ENCODE data around the gene ANKMY1. TPM values are rescaled to one million over a fixed set of nuclear protein-coding genes. Genes with fewer than 3 reads are reported as not detected.

ANKMY1 gene
- total and polyA plus RNA-seq, 2 experiments from 2014 or later: 9.2 to 11.1 TPM

GRCh38 chr2:240448387-240449274 is 109.2 kb downstream of the ANKMY1 start:
- no peak for TF ChIP-seq EZH2 (IDR thresholded peaks at IDR 0.05; ENCODE audit: borderline replicate concordance)
- TF ChIP-seq CTCF (IDR thresholded peaks at IDR 0.05; ENCODE audit: poor library complexity): no peak
- TF ChIP-seq EZH2phosphoT487 (IDR thresholded peaks at IDR 0.05; ENCODE audit: low read depth, severe bottlenecking, unreplicated experiment): no peak
- Histone ChIP-seq H3K36me3 (replicated peaks; ENCODE audit: insufficient read depth, low read depth) (no peaks in the 10 kb centered on the region), H3K79me2 (peaks cover 32% of the 10 kb centered on the region), H3K9me3 (ENCODE audit: low read depth) (no peaks in the 10 kb centered on the region), H3K4me2 (no peak overlapping the region), H3K4me1 (ENCODE audit: insufficient read depth) (peaks cover 12% of the 10 kb centered on the region), H3K9me2 (replicated peaks; ENCODE audit: insufficient read depth) (no peaks in the 10 kb centered on the region), H2AFZ (no peak overlapping the region), H3K27ac (no peak overlapping the region), H3K27me3 (no peaks in the 10 kb centered on the region), H3K4me3 (no peak overlapping the region), H4K20me1 (ENCODE audit: insufficient read depth, poor library complexity, severe bottlenecking) (peaks cover 75% of the 10 kb centered on the region)
- WGBS (ENCODE audit: low lambda C conversion rate, missing lambda C conversion rate): 91% methylated on average over 23 of the region's 23 CpGs
- DNase-seq (ENCODE audit: low spot score): no peak

- no peak overlapping the region for H3K4me2 ChIP-seq
- peaks cover 12% of the 10 kb centered on the region for H3K4me1 ChIP-seq (ENCODE audit: insufficient read depth)
- H3K4me3 ChIP-seq: no peak overlapping the region
- H3K27ac ChIP-seq: no peak overlapping the region
- H3K79me2 ChIP-seq: peaks cover 32% of the 10 kb centered on the region
- peaks cover 80% of the 10 kb centered on the region for H4K20me1 ChIP-seq (ENCODE audit: insufficient read depth, poor library complexity, severe bottlenecking)
- DNase-seq (ENCODE audit: low spot score): no peak
- H2AFZ ChIP-seq: no peak overlapping the region
- H3K9me3 ChIP-seq (ENCODE audit: low read depth): no peaks in the 10 kb centered on the region
- no peaks in the 10 kb centered on the region for H3K36me3 ChIP-seq (replicated peaks; ENCODE audit: insufficient read depth, low read depth)
- H3K27me3 ChIP-seq: no peaks in the 10 kb centered on the region
- no peak for TF ChIP-seq CTCF (IDR thresholded peaks at IDR 0.05; ENCODE audit: poor library complexity)
- no peak for TF ChIP-seq EZH2 (IDR thresholded peaks at IDR 0.05; ENCODE audit: borderline replicate concordance)
- TF ChIP-seq EZH2phosphoT487 (IDR thresholded peaks at IDR 0.05; ENCODE audit: low read depth, severe bottlenecking, unreplicated experiment): no peak
- 92% methylated on average over 15 of the region's 15 CpGs for WGBS (ENCODE audit: low lambda C conversion rate, missing lambda C conversion rate)
- no peaks in the 10 kb centered on the region for H3K9me2 ChIP-seq (replicated peaks; ENCODE audit: insufficient read depth)
These were observed 109.9 kb downstream of the ANKMY1 start for GRCh38 chr2:240447934-240448333.

- no peak for DNase-seq (ENCODE audit: low spot score)
- H3K79me2 ChIP-seq: peaks cover 35% of the 10 kb centered on the region
- H3K4me3 ChIP-seq: no peak overlapping the region
- H3K27me3 ChIP-seq: no peaks in the 10 kb centered on the region
- H3K9me3 ChIP-seq (ENCODE audit: low read depth): no peaks in the 10 kb centered on the region
- H3K27ac ChIP-seq: no peak overlapping the region
- TF ChIP-seq EZH2 (IDR thresholded peaks at IDR 0.05; ENCODE audit: borderline replicate concordance) (no peak), CTCF (IDR thresholded peaks at IDR 0.05; ENCODE audit: poor library complexity) (no peak), EZH2phosphoT487 (IDR thresholded peaks at IDR 0.05; ENCODE audit: low read depth, severe bottlenecking, unreplicated experiment) (no peak)
- peaks cover 82% of the 10 kb centered on the region for H4K20me1 ChIP-seq (ENCODE audit: insufficient read depth, poor library complexity, severe bottlenecking)
- H3K4me1 ChIP-seq (ENCODE audit: insufficient read depth): peaks cover 12% of the 10 kb centered on the region
- H3K9me2 ChIP-seq (replicated peaks; ENCODE audit: insufficient read depth): no peaks in the 10 kb centered on the region
- WGBS (ENCODE audit: low lambda C conversion rate, missing lambda C conversion rate): 83% methylated on average over 22 of the region's 22 CpGs
- no peak overlapping the region for H3K4me2 ChIP-seq
- no peak overlapping the region for H2AFZ ChIP-seq
- H3K36me3 ChIP-seq (replicated peaks; ENCODE audit: insufficient read depth, low read depth): no peaks in the 10 kb centered on the region
These were observed 110.5 kb downstream of the ANKMY1 start for GRCh38 chr2:240447331-240447730.

All from hepatocyte (in vitro differentiated cells).